HUES6 (cell line): ENCODE measurements around the gene MAP2K5.

Experiments
- H3K27ac ChIP-seq: 2 replicates; pipeline ENCODE4 v1.7.0; 2013; ENCODE audit warnings: low read depth, mild to moderate bottlenecking, low read length, inconsistent platforms
- H3K27me3 ChIP-seq: 2 replicates; pipeline ENCODE4 v1.6.1; 2013; ENCODE audit warnings: low read length; ENCODE audit not compliant: control insufficient read depth, insufficient read depth
- H3K36me3 ChIP-seq: 2 replicates; pipeline ENCODE4 v1.6.1; 2013; ENCODE audit warnings: low read length; ENCODE audit not compliant: control insufficient read depth, insufficient read depth
- H3K4me1 ChIP-seq: 2 replicates; pipeline ENCODE4 v1.6.1; 2013; ENCODE audit warnings: low read length; ENCODE audit not compliant: control insufficient read depth, insufficient read depth
- H3K4me3 ChIP-seq: 2 replicates; pipeline ENCODE4 v1.5.1; 2013; ENCODE audit warnings: low read depth, low read length
- H3K9ac ChIP-seq: one replicate; pipeline ENCODE4 v1.6.1; 2013; ENCODE audit warnings: mild to moderate bottlenecking, low read length
- H3K9me3 ChIP-seq: 2 replicates; pipeline ENCODE4 v1.6.1; 2013; ENCODE audit warnings: low read depth, low read length; ENCODE audit not compliant: control insufficient read depth, insufficient read depth

MAP2K5 gene

DNA sequence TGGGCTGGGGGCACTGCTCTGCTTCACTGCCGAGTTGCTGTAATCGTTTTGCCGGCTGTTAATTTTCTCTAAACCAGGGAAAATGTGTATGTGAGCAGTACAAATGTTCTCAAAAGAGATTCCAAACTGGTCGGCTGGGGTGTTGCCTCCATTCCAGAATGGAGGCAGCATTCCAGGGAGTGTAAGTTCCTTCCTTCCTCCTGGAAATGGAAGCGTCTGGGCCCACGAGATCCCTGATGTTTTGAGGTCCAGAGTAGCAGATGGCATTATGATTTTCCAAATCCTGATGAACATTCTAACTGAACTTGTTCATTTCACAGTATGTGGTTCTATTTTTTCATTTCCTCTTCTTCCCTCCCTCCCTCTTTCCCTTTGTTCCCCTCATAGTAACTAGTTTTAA, 218.4 kb downstream of the MAP2K5 start:
- no peak overlapping the region for H3K9ac ChIP-seq
- no peak overlapping the region for H3K4me3 ChIP-seq
- H3K4me1 ChIP-seq: peaks cover 4% of the 10 kb centered on the region
- H3K27ac ChIP-seq: no peak overlapping the region
- H3K27me3 ChIP-seq: no peaks in the 10 kb centered on the region
- no peaks in the 10 kb centered on the region for H3K36me3 ChIP-seq
- H3K9me3 ChIP-seq: no peaks in the 10 kb centered on the region

DNA sequence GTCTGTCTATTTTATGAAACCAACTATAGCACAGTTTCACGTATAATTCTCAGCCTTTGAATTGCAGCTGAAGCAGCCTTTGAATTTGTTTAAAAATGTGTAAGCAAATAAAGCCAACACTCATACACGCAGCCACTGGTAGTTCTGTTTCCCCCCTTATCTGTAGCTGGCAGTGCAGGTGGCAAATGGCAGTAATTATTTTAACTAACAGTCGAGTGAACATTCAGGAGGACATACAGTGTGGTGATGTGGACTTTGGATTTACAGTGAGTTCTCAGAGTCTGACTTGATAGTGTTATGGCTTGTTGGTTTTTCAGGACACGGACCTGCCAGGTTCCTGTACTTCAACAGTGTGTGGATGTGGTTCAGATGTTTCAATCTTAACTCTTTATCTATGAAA, 218.8 kb downstream of the MAP2K5 start:
- H3K9me3 ChIP-seq: no peaks in the 10 kb centered on the region
- H3K4me3 ChIP-seq: no peak overlapping the region
- no peak overlapping the region for H3K9ac ChIP-seq
- no peak overlapping the region for H3K27ac ChIP-seq
- H3K4me1 ChIP-seq: peaks cover 8% of the 10 kb centered on the region
- H3K36me3 ChIP-seq: no peaks in the 10 kb centered on the region
- H3K27me3 ChIP-seq: no peaks in the 10 kb centered on the region

DNA sequence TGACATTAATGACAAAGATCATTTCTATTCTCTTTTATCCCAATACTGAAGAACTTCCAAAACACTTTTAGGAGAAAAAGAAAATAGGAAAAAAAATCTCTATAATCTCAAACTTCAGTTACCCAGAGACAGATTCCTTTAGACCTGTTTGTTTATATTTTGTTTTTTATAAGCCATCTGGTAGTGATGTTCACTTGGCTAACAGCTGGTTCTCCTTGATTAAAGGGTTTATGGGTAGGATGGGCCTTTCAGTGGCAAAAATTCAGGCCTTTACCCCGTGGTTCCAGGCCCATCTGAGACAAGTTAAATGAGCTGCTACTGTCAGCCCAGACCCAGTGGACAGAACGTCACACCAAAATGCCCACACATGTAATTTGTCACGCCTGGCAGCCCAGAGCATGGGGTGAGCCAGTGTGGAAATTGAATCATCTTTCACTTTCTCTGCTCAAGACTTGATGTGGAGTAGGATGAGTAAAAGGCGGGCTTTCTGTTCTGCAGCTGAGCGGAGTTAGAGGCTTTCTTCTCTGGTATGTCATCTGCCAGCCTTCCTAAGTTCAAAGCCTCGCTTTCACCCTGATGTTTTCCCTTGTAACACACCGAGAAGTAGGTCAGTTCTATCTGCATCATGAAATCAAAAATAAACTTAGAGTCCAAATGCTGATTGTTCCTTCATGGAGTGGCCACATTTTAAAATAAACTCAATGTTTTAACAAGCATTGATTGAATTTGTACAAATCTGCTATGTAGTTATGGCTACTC, 220.3 kb downstream of the MAP2K5 start:
- H3K27ac ChIP-seq: no peak overlapping the region
- H3K9ac ChIP-seq: no peak overlapping the region
- H3K36me3 ChIP-seq: no peaks in the 10 kb centered on the region
- no peak overlapping the region for H3K4me3 ChIP-seq
- H3K27me3 ChIP-seq: no peaks in the 10 kb centered on the region
- H3K9me3 ChIP-seq: no peaks in the 10 kb centered on the region
- H3K4me1 ChIP-seq: peaks cover 15% of the 10 kb centered on the region

DNA sequence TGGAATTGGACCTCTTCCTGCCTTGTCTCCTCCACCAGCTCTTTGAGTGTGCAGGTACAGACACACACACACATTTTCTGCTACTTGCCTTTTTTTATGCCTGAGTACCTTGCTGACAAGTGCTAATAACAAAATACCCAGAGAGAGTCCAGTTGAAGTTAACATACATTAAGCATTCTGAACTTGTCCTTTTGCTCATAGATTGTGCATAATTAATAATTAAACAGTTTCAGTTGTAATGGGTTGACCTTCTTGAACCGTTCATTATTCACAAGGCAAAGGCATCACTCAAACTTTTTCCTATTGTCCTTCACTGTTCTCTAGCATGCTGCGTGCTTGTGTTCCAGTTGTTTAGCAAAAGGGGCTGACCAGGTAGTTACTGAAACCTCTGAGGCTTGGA, 223.2 kb downstream of the MAP2K5 start:
- Histone ChIP-seq H3K27ac (no peak overlapping the region), H3K4me1 (peaks cover 38% of the 10 kb centered on the region), H3K9me3 (no peaks in the 10 kb centered on the region), H3K9ac (no peak overlapping the region), H3K4me3 (no peak overlapping the region), H3K27me3 (no peaks in the 10 kb centered on the region), H3K36me3 (no peaks in the 10 kb centered on the region)

DNA sequence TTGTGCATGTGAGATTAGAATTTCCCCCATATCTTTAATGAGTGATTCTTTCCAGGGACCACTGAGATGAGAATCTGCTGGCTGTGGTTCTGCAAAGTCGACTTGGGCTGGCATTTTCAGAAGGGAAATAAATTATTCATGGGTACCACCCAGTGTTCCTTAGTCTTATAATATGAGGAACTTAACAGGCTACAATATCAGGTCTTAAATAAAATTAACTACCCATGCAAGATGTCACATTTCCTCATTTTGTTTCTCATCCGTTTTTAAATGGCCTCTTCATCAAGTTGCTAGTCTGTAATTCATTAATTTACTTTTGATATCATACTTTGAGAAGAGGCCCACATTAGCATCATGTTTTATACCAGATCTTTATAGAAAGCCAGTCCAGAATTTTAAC, 224.5 kb downstream of the MAP2K5 start:
- Histone ChIP-seq H3K4me3 (no peak overlapping the region), H3K27ac (no peak overlapping the region), H3K36me3 (no peaks in the 10 kb centered on the region), H3K9ac (no peak overlapping the region), H3K4me1 (peaks cover 46% of the 10 kb centered on the region), H3K9me3 (no peaks in the 10 kb centered on the region), H3K27me3 (no peaks in the 10 kb centered on the region)

DNA sequence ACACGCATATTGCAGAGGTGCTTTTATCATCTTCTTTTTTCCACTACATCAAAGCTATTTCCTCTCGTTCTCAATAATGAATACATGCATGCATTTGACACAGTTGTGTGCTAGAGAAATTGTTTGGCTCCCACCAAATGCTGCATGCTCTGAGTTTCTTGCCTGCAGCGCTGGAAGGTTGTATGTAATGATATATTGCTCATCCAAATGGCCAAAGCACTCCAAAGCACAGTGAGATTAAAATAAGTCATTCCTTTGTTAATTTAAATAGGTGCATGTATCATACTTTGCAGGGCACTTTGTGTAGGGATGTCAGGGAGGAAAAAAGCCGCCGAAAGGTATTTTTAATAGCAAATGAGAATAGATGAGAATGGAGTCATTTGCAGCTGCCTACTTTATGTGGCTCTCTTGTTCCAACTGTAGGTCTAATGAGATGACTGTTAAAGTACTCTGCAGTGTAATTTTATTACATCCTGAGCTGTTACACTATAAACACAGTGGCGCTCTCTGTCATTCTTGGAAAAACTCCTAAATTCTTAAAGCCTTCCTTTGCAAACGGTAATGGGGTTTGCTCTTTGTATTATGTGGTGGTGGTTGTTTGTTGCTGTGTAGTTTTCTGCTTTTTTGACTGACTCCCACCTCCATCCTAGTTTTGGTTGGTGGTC, 225.9 kb downstream of the MAP2K5 start:
- Histone ChIP-seq H3K4me1 (peaks cover 49% of the 10 kb centered on the region), H3K4me3 (no peak overlapping the region), H3K36me3 (no peaks in the 10 kb centered on the region), H3K9me3 (no peaks in the 10 kb centered on the region), H3K27ac (no peak overlapping the region), H3K9ac (no peak overlapping the region), H3K27me3 (no peaks in the 10 kb centered on the region)

DNA sequence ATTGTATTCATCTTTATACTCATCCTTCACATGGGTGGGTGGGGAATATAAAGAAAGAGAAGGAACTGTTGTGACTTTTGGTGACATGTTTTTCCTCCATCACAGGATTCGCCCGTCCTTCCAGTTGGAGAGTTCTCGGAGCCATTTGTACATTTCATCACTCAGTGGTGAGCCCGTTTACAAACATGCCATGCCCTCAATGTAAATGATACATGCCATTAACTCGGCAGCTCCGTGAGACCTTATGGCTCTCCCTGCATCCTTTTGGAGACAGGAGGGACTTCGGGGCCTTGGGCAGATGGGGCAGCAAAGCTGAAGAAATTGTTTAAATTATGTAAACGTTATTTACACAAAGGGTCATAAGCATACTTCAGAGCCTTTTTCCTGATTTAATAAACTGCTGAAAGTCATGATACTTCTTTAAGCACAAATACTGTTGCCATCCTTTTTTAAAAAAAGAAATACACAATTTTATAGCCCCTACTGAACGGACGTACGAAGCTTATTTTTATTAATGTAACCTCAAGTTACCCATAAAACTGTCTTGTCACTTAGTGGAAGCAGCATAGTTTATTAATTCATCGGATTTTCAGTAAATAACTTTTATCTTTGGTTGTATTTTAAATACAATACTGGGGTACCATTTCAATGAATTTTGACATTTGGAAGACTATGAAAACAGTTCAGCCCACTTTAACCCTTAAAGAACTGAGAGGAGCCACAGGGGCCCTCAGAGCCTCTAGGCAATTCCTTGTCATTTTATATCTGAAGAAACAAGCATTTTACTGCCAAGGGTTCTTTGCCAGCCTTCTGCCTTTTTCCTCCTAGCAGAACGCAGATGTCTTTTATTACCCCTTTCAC, 227.2 kb downstream of the MAP2K5 start:
- H3K36me3 ChIP-seq: no peaks in the 10 kb centered on the region
- H3K9me3 ChIP-seq: no peaks in the 10 kb centered on the region
- no peak overlapping the region for H3K9ac ChIP-seq
- no peak overlapping the region for H3K4me3 ChIP-seq
- H3K27me3 ChIP-seq: no peaks in the 10 kb centered on the region
- H3K4me1 ChIP-seq: peaks cover 49% of the 10 kb centered on the region
- H3K27ac ChIP-seq: no peak overlapping the region

DNA sequence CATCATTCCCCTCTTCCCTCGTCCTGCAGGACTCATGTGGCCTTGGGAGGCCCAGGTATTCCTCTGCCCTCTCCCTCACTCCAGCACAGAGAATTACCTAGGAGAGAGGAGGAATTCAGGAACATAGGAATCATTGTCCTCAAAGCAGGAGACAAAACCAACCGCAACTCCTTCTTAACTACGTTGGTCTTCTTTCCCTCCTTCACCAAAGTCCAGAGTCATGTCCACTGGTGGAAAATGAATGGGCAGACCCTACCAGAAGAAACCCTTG, 227.8 kb downstream of the MAP2K5 start:
- Histone ChIP-seq H3K27ac (no peak overlapping the region), H3K4me1 (peaks cover 49% of the 10 kb centered on the region), H3K27me3 (no peaks in the 10 kb centered on the region)

DNA sequence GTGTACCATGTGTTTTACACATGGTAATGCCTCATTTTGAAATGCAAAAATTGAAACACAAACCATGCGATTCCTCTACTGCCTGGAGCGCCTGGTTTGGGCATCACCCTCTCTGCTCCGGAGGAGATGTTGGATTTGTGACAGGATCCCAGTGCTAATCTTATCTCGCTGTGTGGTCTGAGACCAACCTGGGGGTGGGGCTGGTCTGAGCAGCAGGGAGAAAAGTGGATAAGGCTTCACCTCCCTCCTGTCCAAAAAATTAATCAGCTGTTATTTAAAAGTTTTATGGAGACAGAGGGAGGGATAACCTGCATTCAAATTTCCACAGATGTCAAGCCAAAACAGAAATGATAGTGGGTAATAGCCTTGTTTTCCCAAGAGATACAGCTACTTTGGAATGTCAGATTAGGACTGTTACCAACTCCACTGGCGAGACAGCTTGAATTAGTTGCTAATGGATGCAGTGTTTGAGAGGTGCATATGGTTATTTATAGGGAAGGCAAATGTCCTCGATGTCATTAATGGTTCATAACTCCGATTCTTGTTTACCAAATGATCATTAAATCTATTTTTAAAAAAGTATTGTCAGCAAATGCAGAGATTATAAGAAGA, 228.8 kb downstream of the MAP2K5 start:
- no peak overlapping the region for H3K9ac ChIP-seq
- peaks cover 42% of the 10 kb centered on the region for H3K4me1 ChIP-seq
- H3K36me3 ChIP-seq: no peaks in the 10 kb centered on the region
- H3K27ac ChIP-seq: no peak overlapping the region
- H3K9me3 ChIP-seq: no peaks in the 10 kb centered on the region
- H3K27me3 ChIP-seq: no peaks in the 10 kb centered on the region
- no peak overlapping the region for H3K4me3 ChIP-seq

More for the DNA sequence above, 227.8 kb downstream of the MAP2K5 start:
- no peaks in the 10 kb centered on the region for H3K9me3 ChIP-seq
- no peaks in the 10 kb centered on the region for H3K36me3 ChIP-seq
- no peak overlapping the region for H3K9ac ChIP-seq
- no peak overlapping the region for H3K4me3 ChIP-seq

DNA sequence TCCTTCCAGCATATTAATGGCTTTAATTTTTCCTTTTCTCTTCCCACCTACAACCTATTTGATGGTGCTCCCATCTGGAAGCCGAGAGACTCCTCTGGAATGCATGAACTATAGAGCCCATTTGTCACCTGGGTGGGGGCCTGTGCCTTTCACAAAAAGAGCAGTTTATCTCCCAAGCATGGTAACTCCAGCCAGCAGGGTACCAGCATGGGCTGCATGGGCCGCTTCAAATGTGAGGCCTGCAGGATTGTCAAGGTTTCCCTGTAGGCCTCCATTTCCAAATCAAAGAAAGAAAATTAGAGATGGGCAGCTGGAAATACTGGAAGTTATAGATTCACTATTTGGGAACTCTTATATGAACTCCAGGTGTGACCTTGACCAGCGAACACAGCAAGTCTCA, 232.1 kb downstream of the MAP2K5 start:
- H3K4me1 ChIP-seq: peaks cover 37% of the 10 kb centered on the region
- H3K4me3 ChIP-seq: no peak overlapping the region
- H3K9me3 ChIP-seq: no peaks in the 10 kb centered on the region
- peaks cover 2% of the 10 kb centered on the region; the same call in 1 of the 2 replicates for H3K27me3 ChIP-seq
- H3K27ac ChIP-seq: no peak overlapping the region
- H3K9ac ChIP-seq: no peak overlapping the region
- H3K36me3 ChIP-seq: no peaks in the 10 kb centered on the region

DNA sequence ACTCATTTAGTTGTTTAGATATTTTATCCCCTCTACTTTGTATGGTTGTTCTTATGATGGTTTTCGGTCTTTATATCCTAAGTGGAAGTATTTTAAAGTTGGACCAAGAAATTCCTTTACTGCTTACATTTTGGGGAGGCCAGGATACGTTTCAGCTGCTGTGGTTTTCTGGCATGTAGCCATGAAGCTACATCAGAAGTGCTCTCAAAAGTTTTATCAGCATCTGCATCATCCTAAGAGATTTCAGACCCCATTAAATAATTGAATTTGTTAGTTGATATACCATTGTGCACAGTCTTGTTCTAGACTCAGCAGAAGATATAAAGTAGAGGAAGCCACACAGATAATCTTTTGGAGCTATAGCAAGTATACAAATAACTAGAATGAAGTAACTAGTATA, 232.7 kb downstream of the MAP2K5 start:
- H3K36me3 ChIP-seq: no peaks in the 10 kb centered on the region
- no peak overlapping the region for H3K9ac ChIP-seq
- no peaks in the 10 kb centered on the region for H3K9me3 ChIP-seq
- H3K27ac ChIP-seq: no peak overlapping the region
- H3K4me3 ChIP-seq: no peak overlapping the region
- H3K27me3 ChIP-seq: peaks cover 2% of the 10 kb centered on the region; the same call in 1 of the 2 replicates
- H3K4me1 ChIP-seq: peaks cover 37% of the 10 kb centered on the region
